GM19238 (cell line): Measurements from ENCODE around the gene SDK1.

Experiments
- DNase-seq: peaks from one replicate; pipeline ENCODE4 v3.0.0; 2011; ENCODE audit warnings: low spot score; ENCODE audit not compliant: insufficient read length

The SDK1 gene

DNA sequence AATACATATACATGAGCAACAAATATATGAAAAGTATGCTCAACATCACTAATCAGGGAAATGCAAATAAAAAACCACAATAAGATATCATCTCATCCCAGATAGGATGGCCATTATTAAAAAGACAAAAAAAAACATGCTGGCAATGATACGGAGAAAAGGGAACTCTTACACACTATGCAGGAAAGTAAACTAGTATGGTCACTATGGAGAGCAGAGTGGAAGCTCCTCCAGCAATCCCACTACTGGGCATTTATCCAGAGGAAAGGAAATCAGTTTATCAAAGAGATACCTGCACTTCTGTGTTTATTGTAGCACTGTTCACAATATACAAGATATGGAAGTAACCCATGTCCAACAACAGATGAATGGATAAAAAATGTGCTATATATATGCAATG lies 217.5 kb downstream of the SDK1 start:
- DNase-seq, result no peak

DNA sequence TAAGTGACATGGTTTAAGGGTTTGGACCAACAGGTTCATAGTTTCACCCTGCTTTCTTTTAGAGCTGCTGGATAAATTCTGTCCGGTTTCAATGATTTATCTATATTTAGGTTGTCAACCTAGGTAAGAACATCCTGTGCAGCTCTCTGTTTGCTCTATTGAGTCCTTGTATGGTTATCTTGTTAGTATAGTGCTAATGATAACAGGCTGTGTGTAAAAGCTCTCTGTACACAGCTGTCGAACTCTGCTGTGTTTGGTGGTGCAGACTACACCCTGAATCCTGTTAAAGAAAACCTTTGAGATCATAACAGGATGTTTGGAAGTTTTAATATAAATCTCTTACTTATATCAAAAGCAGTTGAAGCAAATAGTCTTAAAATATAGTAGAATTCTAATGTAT lies 219.2 kb downstream of the SDK1 start:
- DNase-seq, result no peak

DNA sequence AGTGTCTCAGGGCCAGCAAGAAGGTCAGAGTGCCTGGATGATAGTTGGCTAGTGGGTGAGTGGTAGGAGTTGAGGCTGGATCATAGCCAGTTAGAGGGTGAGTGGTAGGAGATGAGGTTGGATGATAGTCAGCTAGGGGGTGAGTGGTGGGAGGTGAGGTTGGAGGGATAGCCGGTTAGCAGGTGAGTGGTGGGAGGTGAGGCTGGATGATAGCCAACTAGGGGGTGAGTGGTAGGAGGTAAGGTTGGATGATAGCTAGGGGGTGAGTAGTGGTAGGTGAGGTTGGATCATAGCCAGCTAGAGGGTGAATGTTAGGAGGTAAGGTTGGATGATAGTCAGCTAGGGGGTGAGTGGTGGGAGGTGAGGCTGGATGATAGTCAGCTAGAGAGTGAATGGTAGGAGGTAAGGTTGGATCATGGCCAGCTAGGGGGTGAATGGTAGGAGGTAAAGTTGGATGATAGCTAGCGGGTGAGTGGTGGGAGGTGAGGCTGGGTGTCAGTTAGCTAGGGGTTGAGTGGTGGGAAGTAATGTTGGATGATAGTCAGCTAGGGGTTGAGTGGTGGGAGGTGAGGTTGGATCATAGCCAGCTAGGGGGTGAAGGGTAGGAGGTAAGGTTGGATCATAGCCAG lies 226.6 kb downstream of the SDK1 start:
- no peak for DNase-seq

DNA sequence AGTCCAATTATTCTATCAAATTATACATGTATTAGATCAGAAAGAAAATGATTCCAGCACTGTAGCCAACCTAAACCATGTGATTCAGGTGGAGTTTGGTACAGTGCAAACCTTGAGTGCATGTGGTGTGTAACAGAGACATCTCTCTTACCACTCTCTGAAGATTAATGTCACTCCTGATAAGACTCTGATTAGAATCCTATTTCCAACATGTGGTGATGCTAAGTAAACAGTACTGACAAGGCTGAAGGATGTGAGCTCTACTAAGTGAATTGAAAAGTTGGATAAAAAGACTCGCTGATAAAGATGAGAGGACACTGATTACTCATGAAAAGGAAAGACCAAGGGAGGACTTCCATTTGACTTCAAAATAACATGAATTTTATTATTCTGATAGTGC lies 232.0 kb downstream of the SDK1 start:
- DNase-seq, result no peak

DNA sequence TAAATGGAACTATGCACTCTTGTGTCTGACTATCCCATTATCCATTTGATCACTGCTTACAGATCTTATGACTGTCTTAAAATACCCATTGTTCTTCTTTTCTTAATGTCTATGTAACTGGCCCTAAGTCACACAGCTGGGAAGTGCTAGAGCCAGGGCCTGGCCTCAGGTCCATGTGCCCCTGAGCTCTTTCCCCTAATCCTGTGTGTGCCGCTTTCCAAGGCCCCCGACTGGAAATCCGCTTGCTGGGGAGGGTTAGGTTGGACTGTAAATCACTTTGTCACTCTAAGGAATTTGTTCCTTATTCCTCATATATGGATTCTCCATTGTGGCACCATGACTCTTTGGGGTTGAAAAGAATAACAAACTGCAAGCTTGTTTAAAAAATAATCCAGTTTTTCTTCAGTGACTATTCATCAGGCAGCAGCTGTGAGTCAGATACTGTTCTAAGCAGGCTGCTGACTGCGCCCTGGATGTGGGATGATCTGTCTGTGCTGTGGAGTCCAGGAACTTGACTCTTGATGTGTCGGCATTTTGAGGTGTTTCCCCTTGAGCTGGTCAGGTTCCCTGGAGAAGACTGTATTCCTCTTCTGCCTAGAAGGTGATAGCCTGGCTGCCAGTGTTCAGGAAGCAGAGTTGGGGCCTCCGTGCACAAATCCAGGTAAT lies 236.3 kb downstream of the SDK1 start:
- DNase-seq, result no peak

DNA sequence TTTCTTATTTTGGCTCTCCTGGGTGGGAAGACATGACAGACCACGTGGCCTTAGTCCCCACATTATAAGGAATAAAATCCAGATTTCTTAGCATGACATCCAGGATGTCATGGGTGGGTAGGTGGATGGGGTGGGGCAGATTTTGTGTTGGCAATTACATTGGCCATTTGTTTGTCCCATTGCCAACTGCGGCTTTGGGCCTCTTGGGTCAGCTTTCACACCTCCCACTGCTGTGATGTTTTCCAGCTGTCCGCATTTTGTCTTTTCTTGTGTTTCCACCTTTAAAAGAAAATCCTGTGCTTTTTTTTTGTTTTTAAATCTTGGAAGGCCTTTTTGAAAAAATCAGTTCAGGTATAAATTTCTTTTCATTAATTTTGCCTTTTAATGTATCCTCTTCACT lies 237.0 kb downstream of the SDK1 start:
- no peak for DNase-seq

DNA sequence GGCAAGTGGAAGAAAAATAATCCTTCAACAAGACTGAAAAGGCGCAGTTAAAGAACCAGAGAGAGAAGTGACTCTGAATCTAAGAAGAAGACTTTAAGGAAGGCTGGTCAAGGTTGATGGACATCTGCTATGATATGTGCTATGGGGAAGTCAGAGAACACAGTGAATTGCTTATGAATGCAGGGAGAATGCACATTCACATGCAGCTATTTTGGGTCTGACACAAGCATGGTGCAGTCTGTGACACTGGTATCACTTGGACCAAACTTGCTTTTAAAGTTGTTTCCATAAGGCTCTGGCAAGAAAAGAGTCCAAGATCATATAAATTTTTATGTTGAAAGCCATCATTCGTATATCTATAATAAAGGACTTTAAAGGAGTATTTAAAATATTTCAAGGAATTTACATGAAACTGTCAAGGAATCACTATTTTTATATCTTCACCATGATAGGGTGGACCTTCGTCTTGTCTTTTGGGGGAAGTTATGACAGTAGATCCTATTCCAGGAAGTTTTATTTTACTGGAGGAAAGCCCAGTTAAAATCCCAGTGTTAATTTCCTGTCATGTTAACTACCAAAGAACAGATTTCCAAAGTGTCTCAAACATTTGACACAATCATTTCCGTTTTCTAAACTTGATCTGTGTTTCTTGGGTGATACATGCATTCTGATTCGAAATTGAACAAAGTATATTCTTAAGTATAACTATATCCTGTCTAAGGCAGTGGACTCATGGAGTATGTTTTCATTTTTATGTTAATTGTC lies 239.6 kb downstream of the SDK1 start:
- DNase-seq, result no peak

DNA sequence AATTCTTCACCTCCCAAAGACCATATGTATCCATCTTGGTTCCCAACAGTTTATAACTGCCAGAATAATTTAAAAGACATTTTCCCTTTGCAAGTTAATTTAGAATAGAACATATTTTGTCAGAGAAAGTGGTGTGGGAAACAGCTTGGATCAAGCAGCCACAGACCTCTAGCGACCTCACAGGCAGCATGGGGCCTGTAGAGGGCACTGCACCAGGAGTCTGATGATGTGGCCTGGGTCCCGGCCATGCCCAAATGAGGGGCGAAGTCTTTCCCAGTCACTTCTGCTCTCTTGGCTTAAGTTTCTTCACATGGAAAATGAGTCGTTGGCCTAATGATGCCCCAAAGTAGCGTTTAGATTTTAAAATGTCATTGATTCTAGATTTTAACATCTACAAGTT lies 243.2 kb downstream of the SDK1 start:
- no peak for DNase-seq

DNA sequence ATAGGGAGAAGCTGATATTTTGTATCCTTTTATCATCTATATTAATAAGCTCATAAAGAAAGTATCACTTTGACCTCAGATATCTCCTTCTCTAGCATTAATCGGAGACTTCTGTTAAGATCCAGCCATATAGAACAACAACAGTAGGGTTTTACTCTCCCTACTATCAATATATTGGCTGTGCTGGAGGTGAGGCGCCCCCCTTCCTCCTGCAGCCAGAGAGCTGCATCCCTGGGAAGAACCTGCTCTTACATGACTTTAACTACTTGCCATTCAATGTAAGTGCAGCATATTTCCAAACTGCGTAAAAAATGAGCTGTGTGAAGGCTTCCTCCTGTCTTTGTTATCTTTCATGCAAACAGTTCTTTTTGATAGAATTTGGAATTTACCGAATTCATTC lies 247.8 kb downstream of the SDK1 start:
- DNase-seq, result no peak

DNA sequence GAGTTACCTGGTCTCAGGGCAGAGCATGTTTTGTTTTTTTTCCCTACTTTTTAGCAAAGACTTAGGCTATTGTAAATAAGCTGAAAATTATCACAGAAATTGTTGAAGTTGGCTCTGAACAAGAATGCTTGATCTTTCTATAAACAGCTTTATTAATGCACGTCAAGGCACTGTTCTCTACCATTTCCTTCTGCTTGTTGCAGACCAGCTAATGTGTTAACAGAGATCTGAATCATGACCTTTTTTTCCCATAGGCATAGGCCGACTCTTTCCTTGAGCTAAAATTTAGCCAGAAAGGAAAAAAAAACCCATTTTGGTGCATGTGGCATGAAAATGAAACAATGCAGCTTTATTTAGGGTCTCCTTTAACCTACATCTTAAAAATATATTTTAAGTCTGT lies 248.5 kb downstream of the SDK1 start:
- DNase-seq, result no peak

DNA sequence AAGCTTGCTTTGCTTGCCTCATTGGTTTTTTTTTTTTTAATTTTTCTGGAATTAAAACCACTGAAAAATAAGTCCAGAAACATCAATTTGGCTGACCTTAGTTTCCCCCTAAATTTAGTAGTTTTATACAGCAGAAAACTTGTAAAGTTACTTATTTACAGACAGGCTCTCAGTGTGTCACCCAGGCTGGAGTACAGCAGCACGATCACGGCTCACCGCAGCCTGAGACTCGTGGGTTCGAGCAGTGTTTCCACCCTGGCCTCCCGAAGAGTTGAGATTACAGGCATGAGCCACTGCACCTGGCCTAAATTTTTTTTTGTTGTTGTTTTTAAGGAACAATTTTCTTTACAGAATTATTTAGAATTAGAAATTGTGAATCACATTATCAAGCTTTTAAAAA lies 250.5 kb downstream of the SDK1 start:
- no peak for DNase-seq

DNA sequence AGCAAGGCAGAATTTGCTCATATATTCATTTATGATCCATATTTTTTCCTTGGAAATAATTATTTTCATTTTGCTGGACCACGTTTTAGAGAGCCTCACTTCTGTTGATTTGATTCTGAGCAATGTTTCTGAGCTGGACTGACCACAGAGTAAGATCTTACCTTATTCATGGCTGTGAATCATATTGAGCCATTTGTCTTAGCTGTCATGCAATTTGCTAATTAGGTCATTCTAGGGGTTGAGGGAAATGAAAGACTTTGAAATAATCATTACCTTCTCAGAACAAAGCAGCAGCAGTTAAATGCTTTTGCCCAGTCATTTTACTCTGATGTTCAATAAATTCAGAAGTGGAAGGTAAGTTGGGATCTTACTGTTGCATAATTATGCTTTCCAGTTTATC lies 251.4 kb downstream of the SDK1 start:
- DNase-seq, result no peak

DNA sequence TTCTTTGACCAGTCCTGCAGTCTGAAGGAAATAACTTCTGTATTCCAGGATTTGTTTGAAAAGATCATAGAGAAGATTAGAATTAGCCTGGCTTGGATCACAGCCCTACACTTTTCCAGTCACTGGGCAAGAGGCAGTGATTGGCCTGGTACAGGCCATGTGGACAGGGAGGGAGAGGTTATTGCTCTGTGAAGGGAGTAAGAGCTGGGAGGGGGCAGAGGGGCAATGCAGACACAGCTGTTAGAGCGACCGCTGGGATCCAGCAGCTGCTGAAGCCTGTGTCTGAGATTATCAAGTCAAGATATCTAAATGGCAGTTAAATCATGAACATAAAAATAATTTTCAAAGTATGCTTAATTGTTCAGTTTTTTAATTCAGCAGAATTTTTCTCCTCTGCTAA lies 257.3 kb downstream of the SDK1 start:
- DNase-seq, result no peak

DNA sequence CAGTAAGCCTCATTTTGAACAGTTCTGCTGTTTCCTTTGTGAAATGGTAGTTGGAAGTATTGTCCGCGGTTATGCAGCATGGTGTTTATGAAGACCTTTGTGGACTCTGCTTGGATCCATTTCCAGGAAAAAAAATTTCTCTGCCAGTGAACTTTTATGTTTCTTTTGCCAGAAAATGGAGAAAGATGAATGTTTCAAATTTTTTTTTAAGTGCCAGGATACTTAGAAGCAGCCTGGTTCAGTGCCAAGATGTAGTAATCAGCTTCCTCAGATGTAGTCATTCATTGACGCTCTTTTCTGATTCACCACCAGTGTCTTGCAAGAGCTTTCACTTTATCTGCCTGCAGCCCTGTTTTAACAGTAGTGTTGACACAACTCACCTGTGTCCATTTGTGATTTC lies 258.2 kb downstream of the SDK1 start:
- no peak for DNase-seq

DNA sequence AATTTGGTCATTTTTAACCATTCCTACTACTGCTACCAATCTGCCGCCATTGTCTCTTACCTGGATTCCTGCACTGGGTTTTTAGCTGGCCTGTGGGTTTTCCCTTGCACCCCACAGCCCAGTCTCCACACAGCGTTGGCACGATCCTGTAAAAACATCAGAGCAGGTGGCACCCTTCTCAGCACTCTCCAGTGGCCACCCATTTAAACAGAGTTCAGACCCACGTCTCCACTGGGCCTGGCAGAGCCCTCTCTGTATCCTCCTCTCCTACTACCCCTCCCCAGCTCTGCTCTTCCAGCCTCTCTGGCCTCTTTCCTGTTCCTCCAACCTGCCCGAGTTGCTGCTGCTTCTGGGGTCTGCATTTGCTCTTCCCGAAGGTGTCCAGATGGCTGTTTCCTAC lies 259.4 kb downstream of the SDK1 start:
- no peak for DNase-seq

DNA sequence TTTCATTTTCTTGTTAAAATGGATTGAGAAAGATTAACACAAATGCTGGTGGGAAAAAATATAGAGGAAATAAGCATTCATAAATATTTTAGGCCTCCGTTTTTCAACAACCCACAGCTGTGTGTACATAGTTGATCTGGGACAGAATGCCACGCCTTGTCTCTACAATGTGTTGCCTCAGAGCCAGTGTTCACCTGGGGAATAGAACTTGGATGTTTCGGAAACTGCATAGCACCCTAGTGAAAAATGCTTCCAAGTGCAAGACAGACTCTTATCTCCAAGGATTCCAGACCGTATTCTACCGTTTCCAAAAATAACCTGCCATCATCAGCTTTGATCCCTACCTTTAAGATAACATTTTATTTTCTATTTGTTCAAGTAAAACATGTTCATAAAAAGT lies 260.9 kb downstream of the SDK1 start:
- DNase-seq, result no peak

DNA sequence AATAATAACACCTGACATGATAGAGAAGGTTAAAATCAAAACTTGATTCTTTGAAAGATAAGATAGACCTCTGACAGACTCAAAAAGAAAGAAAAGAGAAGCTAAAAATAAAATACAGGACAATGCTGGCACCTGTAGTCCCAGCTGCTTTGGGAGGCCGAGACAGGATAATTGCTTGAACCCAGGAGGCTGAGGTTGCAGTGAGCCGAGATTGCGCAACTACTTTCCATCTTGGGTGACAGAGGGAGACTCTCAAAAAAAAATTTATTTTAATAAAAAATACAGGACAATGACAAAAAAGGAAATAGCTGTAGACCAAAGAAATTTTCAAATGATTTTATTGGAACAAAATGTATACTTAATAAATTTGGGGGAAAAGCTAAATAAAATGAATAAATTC lies 263.2 kb downstream of the SDK1 start:
- no peak for DNase-seq

DNA sequence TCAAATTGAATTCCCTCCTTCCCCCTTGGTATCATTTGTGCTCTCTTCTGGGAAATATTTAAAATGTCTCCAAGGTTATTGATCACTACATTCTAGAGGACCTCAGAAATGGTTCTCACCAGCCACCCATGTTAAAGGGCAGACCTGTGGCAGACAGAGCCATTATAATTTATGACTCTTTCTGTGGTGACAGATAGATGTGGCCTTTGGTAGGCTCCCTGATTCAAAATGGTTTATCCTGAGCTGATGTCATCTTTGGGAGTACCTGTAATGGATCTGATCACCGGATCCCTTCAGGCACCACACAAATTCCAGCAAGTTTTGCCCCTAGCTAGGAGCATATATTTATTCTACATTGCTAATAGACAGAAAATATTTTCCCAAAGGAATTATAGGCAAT lies 267.5 kb downstream of the SDK1 start:
- DNase-seq, result no peak

DNA sequence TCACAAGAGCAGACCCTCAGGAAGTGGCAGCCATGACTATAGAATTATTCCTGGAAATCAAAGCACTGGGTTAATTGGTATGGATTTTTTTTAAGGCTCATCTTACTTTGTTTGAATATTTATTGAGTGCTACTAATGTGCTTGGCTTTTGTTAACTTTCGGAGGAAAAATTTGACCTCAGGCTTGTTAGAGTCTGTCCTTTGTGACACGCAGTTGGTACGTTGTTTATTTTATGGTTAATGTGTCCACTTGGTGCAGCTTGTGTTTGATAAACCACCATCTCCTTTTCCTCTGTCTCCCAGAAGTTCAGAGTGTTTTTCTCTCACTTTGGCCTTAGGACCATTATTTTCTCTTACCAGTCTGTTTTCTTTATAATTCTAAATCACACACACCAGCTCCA lies 268.6 kb downstream of the SDK1 start:
- DNase-seq, result no peak

DNA sequence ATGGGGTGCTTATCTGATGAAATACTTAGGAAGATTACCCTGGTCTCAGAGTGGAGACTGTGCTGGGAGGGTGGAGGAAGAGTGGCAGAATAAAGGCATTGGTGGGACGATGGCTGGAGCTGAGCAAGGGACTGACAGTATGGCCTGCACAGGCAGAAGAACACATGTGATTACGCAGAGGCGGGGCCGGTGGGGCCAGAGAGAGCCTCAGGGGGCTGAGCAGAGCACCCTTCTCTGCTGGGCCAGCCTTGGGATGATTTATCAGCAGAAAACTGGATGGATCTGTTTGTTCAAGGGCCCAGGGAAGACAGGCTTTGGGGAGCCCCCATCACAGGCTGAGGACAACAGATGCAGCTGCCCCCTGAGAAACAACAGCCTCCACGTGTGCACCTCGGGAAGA lies 272.1 kb downstream of the SDK1 start:
- DNase-seq, result no peak

DNA sequence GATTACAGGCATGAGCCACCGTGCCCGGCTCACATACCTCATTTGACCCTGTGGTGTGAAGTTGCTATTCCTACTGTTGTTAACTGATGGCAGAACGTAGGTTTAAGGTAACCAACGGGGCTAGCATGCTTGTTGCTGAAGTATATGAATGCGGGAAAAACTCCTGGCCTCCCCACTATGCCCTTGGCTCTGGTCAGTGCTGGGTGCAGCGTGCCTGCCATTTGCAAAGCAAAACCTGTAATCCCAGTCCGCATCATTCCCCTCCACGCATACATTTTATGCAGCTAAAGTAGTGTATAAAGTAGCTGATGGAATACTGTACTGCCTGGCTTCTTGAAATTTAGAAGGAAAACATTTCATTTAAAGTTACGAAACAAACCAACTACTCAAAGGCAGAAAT lies 273.3 kb downstream of the SDK1 start:
- no peak for DNase-seq

DNA sequence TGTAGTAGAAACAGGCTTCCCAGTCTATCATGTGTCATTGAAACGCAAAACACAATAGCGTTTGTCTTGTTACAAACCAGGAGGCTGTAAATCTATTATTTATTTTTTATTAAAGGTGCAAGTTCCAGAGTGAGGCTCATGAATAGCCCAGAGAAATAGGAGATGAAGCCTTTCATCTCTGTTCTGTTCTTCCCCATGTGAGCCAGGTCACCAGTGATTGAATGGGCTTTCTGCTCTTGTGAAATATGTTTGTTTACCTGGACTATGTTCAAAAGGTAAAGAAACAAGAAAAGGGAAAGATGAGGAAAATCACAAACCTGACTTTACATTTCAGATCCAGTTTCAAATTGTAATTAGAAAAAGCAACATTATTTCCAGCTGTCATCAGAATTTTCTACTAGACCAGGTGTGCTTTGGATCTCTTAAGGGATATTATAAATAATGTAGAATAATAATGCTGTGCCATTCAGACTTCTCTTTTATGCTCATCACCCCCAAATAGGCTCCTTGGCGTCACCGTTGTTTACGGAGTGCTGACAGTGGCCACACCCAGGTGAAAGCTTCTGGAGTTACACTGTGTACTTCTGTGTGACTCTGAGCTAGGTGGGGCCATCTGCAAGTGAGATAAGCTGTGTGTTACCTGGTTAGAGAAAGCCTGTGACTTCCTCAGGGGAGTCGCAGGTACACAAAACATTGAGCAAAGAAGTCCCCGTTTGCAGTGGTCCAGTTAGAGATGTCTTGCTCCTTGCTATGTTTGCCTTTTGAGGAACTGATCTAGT lies 274.9 kb downstream of the SDK1 start:
- DNase-seq, result no peak
